HG03432 (cell line): Measurements from ENCODE around the gene NSMCE1.
A peak's percentile ranks its signal among the peaks of the same experiment; 100 is the strongest.

Experiments used
- ATAC-seq: cut with Tn5 transposase; IDR thresholded peaks from one replicate; pipeline ENCODE4 v1.9.1; 2021; ENCODE audit warnings: mild to moderate bottlenecking, moderate library complexity; ENCODE audit not compliant: unreplicated experiment

NSMCE1 gene

GRCh38 chr16:27199235-27199586, 69.4 kb downstream of the NSMCE1 start:
- no peak for ATAC-seq

GRCh38 chr16:27198451-27199234, 69.9 kb downstream of the NSMCE1 start:
- ATAC-seq = no peak

GRCh38 chr16:27197004-27197403, 71.6 kb downstream of the NSMCE1 start:
- no peak for ATAC-seq

- ATAC-seq = no peak
Observed at GRCh38 chr16:27195941-27196595, 72.5 kb downstream of the NSMCE1 start.

GRCh38 chr16:27195076-27195741, 73.4 kb downstream of the NSMCE1 start:
- no peak for ATAC-seq

- no peak for ATAC-seq
Observed at GRCh38 chr16:27193300-27193990, 75.1 kb downstream of the NSMCE1 start.

GRCh38 chr16:27191352-27191924, 77.1 kb downstream of the NSMCE1 start:
- no peak for ATAC-seq

- ATAC-seq = no peak
Observed at GRCh38 chr16:27190316-27190871, 78.2 kb downstream of the NSMCE1 start.

- ATAC-seq = no peak
Observed at GRCh38 chr16:27189335-27189972, 79.1 kb downstream of the NSMCE1 start.

GRCh38 chr16:27188633-27189032, 79.9 kb downstream of the NSMCE1 start:
- no peak for ATAC-seq

GRCh38 chr16:27185776-27186130, 82.8 kb downstream of the NSMCE1 start:
- no peak for ATAC-seq

GRCh38 chr16:27182906-27183405, 85.6 kb downstream of the NSMCE1 start:
- ATAC-seq = no peak

GRCh38 chr16:27181019-27181790, 87.4 kb downstream of the NSMCE1 start:
- no peak for ATAC-seq

GRCh38 chr16:27179500-27180072, 89.0 kb downstream of the NSMCE1 start:
- peak; percentile 89 for ATAC-seq

- no peak for ATAC-seq
Observed at GRCh38 chr16:27177031-27177774, 91.4 kb downstream of the NSMCE1 start.

- no peak for ATAC-seq
Observed at GRCh38 chr16:27175888-27176287, 92.7 kb downstream of the NSMCE1 start.
